OCI-LY1 (cell line): ENCODE measurements around the gene CAPN10.

ENCODE experiments used
- H2AFZ ChIP-seq: fragments of 200-600 bp; sonication (generic), shearing (Covaris generic); 2 replicates; pipeline ENCODE4 v1.6.0; 2014; ENCODE audit warnings: antibody characterized with exemption, mild to moderate bottlenecking, low read length
- H3F3A ChIP-seq: fragments of 200-600 bp; sonication (generic), shearing (Covaris generic); 2 replicates; pipeline ENCODE4 v1.6.0; 2014; ENCODE audit warnings: mild to moderate bottlenecking, antibody characterized with exemption, low read length, moderate library complexity; ENCODE audit not compliant: insufficient read depth
- H3K27ac ChIP-seq: fragments of 200-600 bp; sonication (generic); 2 replicates; pipeline ENCODE4 v1.5.1; 2014; ENCODE audit warnings: low read length, mixed run types, mild to moderate bottlenecking, low read depth; ENCODE audit not compliant: poor library complexity, severe bottlenecking
- H3K27me3 ChIP-seq: fragments of 200-600 bp; sonication (generic); 2 replicates; pipeline ENCODE4 v1.6.0; 2014; ENCODE audit warnings: antibody characterized with exemption, mild to moderate bottlenecking, low read length, moderate library complexity; ENCODE audit not compliant: insufficient read depth
- H3K36me3 ChIP-seq: fragments of 200-600 bp; sonication (generic); 2 replicates; pipeline ENCODE4 v1.6.1; 2014; ENCODE audit warnings: mild to moderate bottlenecking, antibody characterized with exemption, low read length, moderate library complexity, mixed read lengths; ENCODE audit not compliant: insufficient read depth
- H3K4me1 ChIP-seq: fragments of 200-600 bp; sonication (generic); 2 replicates; pipeline ENCODE4 v1.5.1; 2014; ENCODE audit warnings: mild to moderate bottlenecking, low read length, moderate library complexity; ENCODE audit not compliant: insufficient read depth, severe bottlenecking
- H3K4me2 ChIP-seq: fragments of 200-600 bp; sonication (generic), shearing (Covaris generic); 2 replicates; pipeline ENCODE4 v1.6.1; 2014; ENCODE audit warnings: low read length
- H3K4me3 ChIP-seq: fragments of 200-600 bp; sonication (generic); 2 replicates; pipeline ENCODE4 v1.5.1; 2014; ENCODE audit warnings: low read length, low read depth, mild to moderate bottlenecking, mixed read lengths; ENCODE audit not compliant: poor library complexity, severe bottlenecking
- H3K79me2 ChIP-seq: fragments of 200-600 bp; shearing (Covaris generic); 2 replicates; pipeline ENCODE4 v1.6.1; 2016; ENCODE audit warnings: mixed run types, low read length, mixed read lengths; ENCODE audit not compliant: insufficient read depth
- H3K9ac ChIP-seq: fragments of 200-600 bp; sonication (generic), shearing (Covaris generic); 2 replicates; pipeline ENCODE4 v1.6.1; 2014; ENCODE audit warnings: mild to moderate bottlenecking, low read length, mixed read lengths
- H3K9me2 ChIP-seq: fragments of 200-600 bp; sonication (generic), shearing (Covaris generic); 2 replicates; pipeline ENCODE4 v1.6.1; 2014; ENCODE audit warnings: low read depth, mild to moderate bottlenecking, low read length, mixed read lengths
- H3K9me3 ChIP-seq: fragments of 200-600 bp; shearing (Covaris generic); 2 replicates; pipeline ENCODE4 v1.6.1; 2014; ENCODE audit warnings: low read length, mixed read lengths
- H4K20me1 ChIP-seq: fragments of 200-600 bp; sonication (generic), shearing (Covaris generic); 2 replicates; pipeline ENCODE4 v1.6.0; 2016; ENCODE audit warnings: mild to moderate bottlenecking, low read length; ENCODE audit not compliant: insufficient read depth
- CTCF ChIP-seq: fragments of 200-600 bp; sonication (generic), shearing (Covaris generic); IDR thresholded peaks from 2 replicates; pipeline ENCODE4 v1.5.1; 2017; ENCODE audit warnings: mild to moderate bottlenecking, antibody characterized with exemption, low read length, moderate library complexity, mixed read lengths
- EZH2 ChIP-seq: fragments of 200-600 bp; sonication (generic), shearing (Covaris generic); IDR thresholded peaks from 2 replicates; pipeline ENCODE4 v1.8.0; 2017; ENCODE audit warnings: borderline replicate concordance, mixed run types, mild to moderate bottlenecking, antibody characterized with exemption, low read length, moderate library complexity, mixed read lengths

CAPN10 gene

GRCh38 chr2:240619506-240620148, 33.1 kb downstream of the CAPN10 start:
- no peak overlapping the region for H3K9ac ChIP-seq
- H3K4me3 ChIP-seq, result no peak overlapping the region

GRCh38 chr2:240620149-240620731, 33.7 kb downstream of the CAPN10 start:
- H3K27me3 ChIP-seq, result peaks cover 7% of the 10 kb centered on the region; the same call in 1 of the 2 replicates
- H3K79me2 ChIP-seq, result no peaks in the 10 kb centered on the region
- H3K4me3 ChIP-seq, result no peak overlapping the region
- no peaks in the 10 kb centered on the region for H4K20me1 ChIP-seq
- no peak overlapping the region for H3K9ac ChIP-seq
- H3K9me3 ChIP-seq, result peaks cover 8% of the 10 kb centered on the region; the same call in 1 of the 2 replicates
- H3K36me3 ChIP-seq, result no peaks in the 10 kb centered on the region
- no peak overlapping the region for H2AFZ ChIP-seq
- no peak for TF ChIP-seq EZH2
- TF ChIP-seq CTCF, result no peak
- no peaks in the 10 kb centered on the region for H3K4me1 ChIP-seq
- H3K9me2 ChIP-seq, result no peaks in the 10 kb centered on the region
- no peak overlapping the region for H3K27ac ChIP-seq
- no peaks in the 10 kb centered on the region for H3F3A ChIP-seq
- no peak overlapping the region for H3K4me2 ChIP-seq

More at GRCh38 chr2:240619506-240620148, 33.1 kb downstream of the CAPN10 start:
- Histone ChIP-seq H3K9me3 (peaks cover 8% of the 10 kb centered on the region; the same call in 1 of the 2 replicates), H2AFZ (no peak overlapping the region), H3K9me2 (no peaks in the 10 kb centered on the region), H3K4me1 (no peaks in the 10 kb centered on the region), H4K20me1 (no peaks in the 10 kb centered on the region), H3K27ac (no peak overlapping the region), H3K36me3 (no peaks in the 10 kb centered on the region), H3K79me2 (no peaks in the 10 kb centered on the region), H3F3A (no peaks in the 10 kb centered on the region), H3K27me3 (peaks cover 7% of the 10 kb centered on the region; the same call in 1 of the 2 replicates), H3K4me2 (no peak overlapping the region)
- TF ChIP-seq CTCF (no peak), EZH2 (no peak)

GRCh38 chr2:240620859-240621258, 34.3 kb downstream of the CAPN10 start:
- no peaks in the 10 kb centered on the region for H4K20me1 ChIP-seq
- no peaks in the 10 kb centered on the region for H3K9me2 ChIP-seq
- no peak overlapping the region for H3K4me3 ChIP-seq
- no peak overlapping the region for H3K9ac ChIP-seq
- no peaks in the 10 kb centered on the region for H3K4me1 ChIP-seq
- H3K27me3 ChIP-seq, result peaks cover 7% of the 10 kb centered on the region; the same call in 1 of the 2 replicates
- H3K36me3 ChIP-seq, result no peaks in the 10 kb centered on the region
- no peak overlapping the region for H3K4me2 ChIP-seq
- TF ChIP-seq CTCF (no peak), EZH2 (no peak)
- H3K79me2 ChIP-seq, result no peaks in the 10 kb centered on the region
- no peak overlapping the region for H2AFZ ChIP-seq
- H3K9me3 ChIP-seq, result peaks cover 8% of the 10 kb centered on the region; the same call in 1 of the 2 replicates
- no peaks in the 10 kb centered on the region for H3F3A ChIP-seq
- no peak overlapping the region for H3K27ac ChIP-seq
